ENCODE measurements around the gene VDAC2. TPM values are rescaled to one million over a fixed set of nuclear protein-coding genes. Genes with fewer than 3 reads are reported as not detected.

VDAC2 gene, protein sequence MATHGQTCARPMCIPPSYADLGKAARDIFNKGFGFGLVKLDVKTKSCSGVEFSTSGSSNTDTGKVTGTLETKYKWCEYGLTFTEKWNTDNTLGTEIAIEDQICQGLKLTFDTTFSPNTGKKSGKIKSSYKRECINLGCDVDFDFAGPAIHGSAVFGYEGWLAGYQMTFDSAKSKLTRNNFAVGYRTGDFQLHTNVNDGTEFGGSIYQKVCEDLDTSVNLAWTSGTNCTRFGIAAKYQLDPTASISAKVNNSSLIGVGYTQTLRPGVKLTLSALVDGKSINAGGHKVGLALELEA
- total RNA-seq (127 TPM), polyA plus RNA-seq (209 TPM)

DNA sequence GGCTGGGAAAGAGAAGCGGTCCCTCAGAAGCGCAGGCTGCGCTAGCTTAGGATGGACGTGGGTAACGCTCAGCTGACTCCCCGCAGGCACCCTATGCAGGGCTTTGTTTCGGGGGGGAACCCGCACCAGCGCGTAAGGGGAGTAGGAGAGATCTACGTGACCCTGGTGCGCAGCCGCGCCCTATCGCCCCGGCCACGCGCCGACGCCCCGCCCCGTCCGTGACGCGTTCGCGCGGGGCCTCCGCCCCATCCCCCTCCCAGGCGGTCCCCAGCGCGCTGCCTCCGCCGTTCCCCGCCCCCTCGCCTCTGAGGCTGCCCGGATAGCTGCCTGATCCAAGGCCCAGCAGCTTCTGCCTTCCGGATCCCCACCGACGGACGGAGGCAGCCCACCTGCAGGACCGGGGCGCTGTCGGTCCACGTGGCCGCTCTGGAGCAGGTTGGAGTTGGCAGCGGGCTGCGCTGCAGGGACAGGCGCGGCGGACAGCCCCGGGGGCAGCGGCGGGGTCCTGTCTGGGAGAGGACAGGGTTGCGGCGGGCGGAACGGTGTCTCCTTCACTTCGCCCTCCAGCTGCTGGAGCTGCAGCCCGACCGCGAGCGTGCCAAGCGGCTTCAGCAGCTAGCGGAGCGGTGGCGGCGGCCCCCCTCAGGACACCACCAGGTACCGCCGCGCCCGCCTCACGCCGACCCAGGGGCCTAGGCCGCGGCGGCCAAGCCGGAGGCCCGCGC lies at the start of gene VDAC2:
Gene VDAC2, plus strand, starts transcription at position 515 of the 725 bp plus-strand sequence. CDS start 363 bp downstream, outside the sequence.
- peak within 1 kb of the TSS; percentile 95 for H3K4me3 ChIP-seq (ENCODE audit: low read depth, low read length)
- peak; percentile 73 for DNase-seq (ENCODE audit: extremely low spot score)
- no peaks in the 10 kb centered on the region for H3K4me1 ChIP-seq (ENCODE audit: insufficient read depth)
- peaks cover 7% of the 10 kb centered on the region for H3K36me3 ChIP-seq (ENCODE audit: insufficient read depth)
- peak within 1 kb of the TSS; percentile 99 for H3K27ac ChIP-seq (ENCODE audit: low read depth)
- under 1% methylated on average over 80 of the region's 80 CpGs for WGBS

DNA sequence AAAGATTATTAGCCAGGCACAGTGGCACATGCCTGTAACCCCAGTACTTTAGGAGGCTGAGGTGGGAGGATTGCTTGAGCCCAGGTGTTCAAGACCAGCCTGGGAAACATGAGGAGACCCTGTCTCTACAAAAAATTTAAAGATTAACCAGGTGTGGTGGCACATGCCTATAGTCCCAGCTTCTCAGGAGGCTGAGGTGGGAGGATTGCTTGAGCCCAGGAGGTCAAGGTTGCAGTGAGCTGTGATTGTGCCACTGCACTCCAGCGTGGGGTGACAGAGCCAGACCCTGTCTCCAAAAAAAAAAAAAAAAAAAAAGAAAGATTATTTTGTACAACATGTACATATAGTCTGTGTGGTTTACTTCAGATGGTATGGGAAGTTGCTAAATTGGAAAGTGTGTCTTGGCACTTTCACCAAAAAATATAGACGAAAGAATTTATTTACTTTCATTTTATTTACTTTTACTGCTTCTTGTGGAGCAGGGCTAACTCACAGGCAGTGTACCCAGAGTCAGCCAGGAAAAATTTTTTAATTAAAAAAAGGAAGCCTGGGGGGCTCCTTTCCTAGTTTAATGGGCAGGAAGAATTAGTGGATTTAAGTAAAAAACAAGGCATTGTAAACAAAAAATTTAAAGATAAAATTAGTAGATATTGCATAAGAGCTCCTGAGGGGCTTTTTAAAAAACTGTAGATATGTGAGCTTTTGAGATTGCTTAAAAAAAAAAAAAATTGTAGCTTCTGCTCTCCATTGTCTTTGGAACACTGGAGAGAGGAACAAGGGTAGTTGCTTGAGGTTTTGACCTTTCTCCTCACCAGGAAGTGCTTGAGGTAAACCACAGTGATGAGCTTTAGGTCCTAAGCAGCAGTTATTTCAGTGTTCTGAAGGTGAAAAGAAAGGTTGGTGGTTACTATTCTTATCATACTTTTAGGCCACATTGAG lies 44.6 kb upstream of the VDAC2 start:
- 50% methylated on average over 2 of the region's 2 CpGs for WGBS
- H3K36me3 ChIP-seq (ENCODE audit: insufficient read depth): no peaks in the 10 kb centered on the region

DNA sequence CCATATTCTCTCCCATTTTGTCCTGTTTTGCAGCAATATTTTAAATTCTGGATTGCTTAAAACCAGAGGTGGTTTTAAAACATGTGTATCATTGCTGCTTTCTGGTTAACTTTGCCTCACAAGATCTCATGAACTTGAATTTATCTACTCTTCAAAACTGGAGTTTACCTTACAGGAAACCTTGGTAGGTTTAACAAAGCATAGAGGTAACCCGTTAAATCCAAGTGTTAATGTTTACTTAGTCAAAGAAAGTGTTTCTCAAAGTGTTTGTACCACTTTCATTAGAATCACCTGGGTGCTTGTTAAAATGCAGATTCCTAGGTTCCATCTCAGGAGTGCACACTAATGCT lies 44.0 kb upstream of the VDAC2 start:
- 81% methylated on average over 1 of the region's 1 CpG for WGBS
- Histone ChIP-seq H3K36me3 (ENCODE audit: insufficient read depth) (no peaks in the 10 kb centered on the region), H3K4me1 (ENCODE audit: insufficient read depth) (no peaks in the 10 kb centered on the region), H3K27ac (ENCODE audit: low read depth) (no peak overlapping the region), H3K4me3 (ENCODE audit: low read depth, low read length) (no peak overlapping the region)
- no peak for DNase-seq (ENCODE audit: extremely low spot score)

More for the DNA sequence above, 44.6 kb upstream of the VDAC2 start:
- no peak overlapping the region for H3K27ac ChIP-seq (ENCODE audit: low read depth)
- no peak overlapping the region for H3K4me3 ChIP-seq (ENCODE audit: low read depth, low read length)
- H3K4me1 ChIP-seq (ENCODE audit: insufficient read depth): no peaks in the 10 kb centered on the region
- DNase-seq (ENCODE audit: extremely low spot score): no peak

DNA sequence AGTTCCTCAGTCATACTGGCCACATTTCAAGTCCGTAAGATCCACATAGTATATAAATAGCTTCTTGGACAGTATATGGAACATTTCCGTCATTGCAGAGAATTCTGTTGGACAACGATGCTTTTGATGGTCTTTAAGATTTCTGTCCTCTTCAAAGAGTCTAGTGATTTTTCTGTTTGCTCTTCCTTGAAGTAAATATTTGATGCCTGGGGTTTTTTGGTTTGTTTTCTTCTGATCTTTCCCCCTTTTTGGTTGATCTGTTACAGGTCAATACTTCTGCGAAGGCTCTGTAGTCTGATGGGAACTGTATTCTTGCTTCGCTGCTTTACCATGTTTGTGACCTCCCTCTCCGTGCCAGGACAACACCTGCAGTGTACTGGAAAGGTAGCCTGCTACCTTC lies 42.3 kb upstream of the VDAC2 start:
- no peaks in the 10 kb centered on the region for H3K4me1 ChIP-seq (ENCODE audit: insufficient read depth)
- H3K36me3 ChIP-seq (ENCODE audit: insufficient read depth): no peaks in the 10 kb centered on the region
- no peak overlapping the region for H3K27ac ChIP-seq (ENCODE audit: low read depth)
- no peak overlapping the region for H3K4me3 ChIP-seq (ENCODE audit: low read depth, low read length)
- DNase-seq (ENCODE audit: extremely low spot score): no peak
- 83% methylated on average over 6 of the region's 6 CpGs for WGBS

DNA sequence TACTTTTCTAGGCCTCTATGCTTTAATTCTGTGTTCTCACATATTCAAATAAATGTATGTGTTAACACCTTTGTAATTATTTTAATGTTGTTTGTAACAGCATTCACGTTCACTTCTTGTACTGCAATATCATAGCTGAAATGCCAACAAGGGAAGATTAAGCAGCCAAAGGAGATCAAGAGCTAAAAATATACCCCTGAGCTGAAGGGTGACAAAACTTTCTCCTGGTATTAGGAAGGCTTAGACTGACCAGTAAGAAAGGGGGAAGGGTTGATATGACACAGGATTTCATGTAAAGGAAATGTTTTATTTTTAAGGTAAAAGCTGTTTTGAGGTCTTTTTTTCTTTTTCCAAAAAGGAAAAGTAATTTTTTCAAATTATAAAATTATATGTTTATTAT lies 40.4 kb upstream of the VDAC2 start:
- H3K27ac ChIP-seq (ENCODE audit: low read depth): no peak overlapping the region

DNA sequence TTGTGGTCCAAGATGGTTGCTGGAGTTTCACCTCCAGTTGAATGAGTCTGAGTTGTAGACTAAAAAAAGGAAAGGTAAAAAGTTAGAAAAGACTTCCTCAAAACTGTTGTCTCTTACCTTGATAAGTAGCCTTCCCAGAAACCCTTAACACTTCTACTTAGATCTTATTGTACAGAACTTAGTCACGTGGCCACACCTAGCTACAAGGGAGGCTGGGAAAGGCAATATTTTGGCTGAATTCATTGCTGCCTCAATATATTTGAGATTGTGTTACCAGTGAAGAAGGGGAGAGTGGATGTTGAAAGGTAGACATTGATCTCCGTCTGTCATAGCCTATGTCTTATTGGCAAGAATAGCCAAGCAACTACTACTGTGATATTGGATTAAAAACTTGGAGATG lies 35.5 kb upstream of the VDAC2 start:
- Histone ChIP-seq H3K4me1 (ENCODE audit: insufficient read depth) (no peaks in the 10 kb centered on the region), H3K36me3 (ENCODE audit: insufficient read depth) (peaks cover 2% of the 10 kb centered on the region), H3K27ac (ENCODE audit: low read depth) (no peak overlapping the region), H3K4me3 (ENCODE audit: low read depth, low read length) (no peak overlapping the region)
- WGBS: 98% methylated on average over 2 of the region's 2 CpGs
- no peak for DNase-seq (ENCODE audit: extremely low spot score)

More for the DNA sequence above, 40.4 kb upstream of the VDAC2 start:
- 60% methylated on average over 1 of the region's 1 CpG for whole genome bisulfite sequencing
- Histone ChIP-seq H3K36me3 (ENCODE audit: insufficient read depth) (no peaks in the 10 kb centered on the region), H3K4me1 (ENCODE audit: insufficient read depth) (no peaks in the 10 kb centered on the region), H3K4me3 (ENCODE audit: low read depth, low read length) (no peak overlapping the region)
- DNase-seq (ENCODE audit: extremely low spot score): no peak

DNA sequence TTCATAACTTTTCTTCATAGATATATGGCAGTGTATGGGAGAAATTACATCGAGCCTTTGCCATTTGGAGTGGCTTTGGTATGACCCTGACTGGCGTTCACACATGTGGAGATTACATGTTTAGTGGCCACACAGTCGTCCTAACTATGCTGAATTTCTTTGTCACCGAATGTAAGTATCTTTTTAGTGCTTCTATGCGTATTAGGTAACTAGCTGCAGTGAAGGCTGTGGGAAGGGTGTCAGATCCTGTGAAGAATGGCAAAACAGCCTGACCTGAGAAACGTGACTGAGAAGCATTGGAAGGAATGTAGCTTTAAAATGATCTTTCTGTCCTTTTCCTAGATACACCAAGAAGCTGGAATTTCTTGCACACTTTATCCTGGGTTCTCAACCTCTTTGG lies 34.5 kb upstream of the VDAC2 start:
- DNase-seq (ENCODE audit: extremely low spot score): no peak
- H3K4me3 ChIP-seq (ENCODE audit: low read depth, low read length): no peak overlapping the region
- 90% methylated on average over 6 of the region's 6 CpGs for WGBS
- H3K36me3 ChIP-seq (ENCODE audit: insufficient read depth): peaks cover 2% of the 10 kb centered on the region
- no peak overlapping the region for H3K27ac ChIP-seq (ENCODE audit: low read depth)
- H3K4me1 ChIP-seq (ENCODE audit: insufficient read depth): no peaks in the 10 kb centered on the region

DNA sequence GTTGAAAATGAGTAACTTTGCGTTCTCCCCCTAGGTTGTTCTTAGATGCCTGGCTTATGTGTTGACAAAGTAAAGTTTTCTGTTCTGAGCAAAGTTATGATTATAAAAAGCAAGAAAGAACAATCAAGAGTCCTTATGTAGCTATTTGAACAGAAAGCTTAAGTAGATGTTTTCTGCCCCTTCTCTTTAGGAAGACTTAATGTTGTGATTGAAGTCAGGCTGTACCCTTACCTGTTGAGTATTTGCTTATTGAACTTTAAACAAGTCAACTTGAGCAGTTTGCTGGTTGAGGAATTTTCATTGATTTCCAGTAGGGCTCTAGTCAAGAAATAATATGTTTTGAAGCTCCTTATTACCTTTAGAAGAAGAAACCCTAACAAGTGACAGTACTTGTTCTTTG lies 33.9 kb upstream of the VDAC2 start:
- peaks cover 2% of the 10 kb centered on the region for H3K36me3 ChIP-seq (ENCODE audit: insufficient read depth)
- WGBS: 99% methylated on average over 1 of the region's 1 CpG
- no peak overlapping the region for H3K4me3 ChIP-seq (ENCODE audit: low read depth, low read length)
- H3K4me1 ChIP-seq (ENCODE audit: insufficient read depth): no peaks in the 10 kb centered on the region
- no peak overlapping the region for H3K27ac ChIP-seq (ENCODE audit: low read depth)
- no peak for DNase-seq (ENCODE audit: extremely low spot score)

DNA sequence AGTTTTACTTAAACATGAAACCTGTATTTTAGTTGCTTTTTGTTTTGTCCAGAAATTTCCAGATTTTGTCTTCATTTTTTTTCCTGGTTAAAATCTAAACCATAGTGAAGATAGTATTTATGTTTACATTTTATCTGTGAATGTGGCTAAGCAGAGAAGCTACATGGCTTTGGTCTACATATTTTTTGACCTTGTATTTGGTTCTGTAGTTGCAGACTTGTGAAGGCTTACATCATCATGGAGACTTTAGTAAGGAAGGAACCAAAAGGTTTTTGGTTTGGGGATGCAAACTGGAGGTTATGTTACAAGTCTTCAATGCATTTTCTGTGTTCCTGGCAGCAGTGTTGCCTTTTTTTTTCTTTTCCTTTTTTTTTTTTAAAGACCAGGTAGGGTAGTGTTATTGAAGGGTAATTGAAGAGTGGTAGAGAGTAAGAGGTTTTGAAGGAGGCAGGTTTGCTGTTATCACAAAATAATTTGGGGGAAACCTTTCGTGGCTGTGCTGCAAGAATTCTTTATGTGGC lies 30.9 kb upstream of the VDAC2 start:
- DNase-seq (ENCODE audit: extremely low spot score): no peak
- no peaks in the 10 kb centered on the region for H3K4me1 ChIP-seq (ENCODE audit: insufficient read depth)
- no peak overlapping the region for H3K4me3 ChIP-seq (ENCODE audit: low read depth, low read length)
- H3K36me3 ChIP-seq (ENCODE audit: insufficient read depth): peaks cover 2% of the 10 kb centered on the region
- no peak overlapping the region for H3K27ac ChIP-seq (ENCODE audit: low read depth)
- 74% methylated on average over 1 of the region's 1 CpG for WGBS

DNA sequence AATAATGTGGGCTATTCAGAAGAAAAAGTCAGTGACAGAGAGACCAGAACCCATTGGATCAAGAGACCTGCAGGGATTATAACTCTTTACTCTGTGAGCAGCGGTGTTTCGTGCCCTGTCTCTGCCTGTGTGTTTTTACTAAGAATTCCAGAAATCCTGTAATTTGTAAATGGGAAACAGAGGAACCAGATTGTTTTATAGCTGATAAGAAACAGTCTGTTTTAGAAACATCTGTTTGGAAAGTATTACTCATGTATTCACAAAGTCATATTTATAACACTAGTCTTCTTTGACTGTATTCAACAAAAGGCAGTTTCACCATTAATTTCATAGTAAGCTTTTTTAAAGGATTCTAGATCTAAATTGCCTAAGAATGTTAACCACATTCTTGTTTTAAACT lies 30.0 kb upstream of the VDAC2 start:
- WGBS: 45% methylated on average over 2 of the region's 2 CpGs
- no peaks in the 10 kb centered on the region for H3K4me1 ChIP-seq (ENCODE audit: insufficient read depth)
- peaks cover 2% of the 10 kb centered on the region for H3K36me3 ChIP-seq (ENCODE audit: insufficient read depth)
- no peak overlapping the region for H3K4me3 ChIP-seq (ENCODE audit: low read depth, low read length)
- no peak for DNase-seq (ENCODE audit: extremely low spot score)
- H3K27ac ChIP-seq (ENCODE audit: low read depth): no peak overlapping the region

DNA sequence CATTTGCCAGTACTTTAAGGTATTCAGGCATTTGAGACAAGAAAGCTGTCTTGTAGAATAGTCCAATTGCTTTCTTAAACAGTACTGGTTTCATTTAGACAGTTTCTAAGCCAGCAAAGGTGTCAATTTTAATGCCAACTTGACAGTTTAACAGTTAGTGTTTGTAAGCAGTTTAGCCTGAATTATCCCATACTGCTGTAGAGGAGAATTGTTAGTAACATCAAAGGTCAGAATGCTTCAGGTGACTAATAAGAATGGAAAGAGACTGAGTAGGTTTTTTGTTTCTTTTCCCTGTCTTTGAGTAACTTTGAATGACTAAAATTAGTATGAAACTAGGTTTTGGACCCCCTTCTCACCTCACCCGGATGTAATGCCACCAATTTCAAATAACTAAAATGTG lies 29.5 kb upstream of the VDAC2 start:
- 86% methylated on average over 1 of the region's 1 CpG for WGBS
- Histone ChIP-seq H3K27ac (ENCODE audit: low read depth) (peak overlapping the region; percentile 38), H3K4me3 (ENCODE audit: low read depth, low read length) (no peak overlapping the region), H3K36me3 (ENCODE audit: insufficient read depth) (peaks cover 2% of the 10 kb centered on the region), H3K4me1 (ENCODE audit: insufficient read depth) (no peaks in the 10 kb centered on the region)
- DNase-seq (ENCODE audit: extremely low spot score): no peak

DNA sequence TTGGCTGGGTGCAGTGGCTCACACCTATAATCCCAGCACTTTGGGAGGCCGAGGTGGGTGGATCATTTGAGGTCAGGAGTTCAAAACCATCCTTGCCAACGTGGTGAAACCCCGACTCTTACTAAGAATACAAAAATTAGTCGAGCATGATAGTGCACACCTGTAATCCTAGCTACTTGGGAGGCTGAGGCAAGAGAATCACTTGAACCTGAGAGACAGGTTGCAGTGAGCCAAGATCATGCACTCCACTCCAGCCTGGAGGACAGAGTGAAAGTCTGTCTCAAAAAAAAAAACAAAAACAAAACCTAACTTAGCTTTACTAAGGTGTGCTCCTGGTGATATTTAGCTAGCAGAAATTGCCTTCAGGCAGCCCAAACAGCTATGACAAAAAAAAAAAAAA lies 24.3 kb upstream of the VDAC2 start:
- no peak for DNase-seq (ENCODE audit: extremely low spot score)
- WGBS: 68% methylated on average over 4 of the region's 4 CpGs
- Histone ChIP-seq H3K4me3 (ENCODE audit: low read depth, low read length) (no peak overlapping the region), H3K27ac (ENCODE audit: low read depth) (no peak overlapping the region), H3K36me3 (ENCODE audit: insufficient read depth) (no peaks in the 10 kb centered on the region), H3K4me1 (ENCODE audit: insufficient read depth) (no peaks in the 10 kb centered on the region)

DNA sequence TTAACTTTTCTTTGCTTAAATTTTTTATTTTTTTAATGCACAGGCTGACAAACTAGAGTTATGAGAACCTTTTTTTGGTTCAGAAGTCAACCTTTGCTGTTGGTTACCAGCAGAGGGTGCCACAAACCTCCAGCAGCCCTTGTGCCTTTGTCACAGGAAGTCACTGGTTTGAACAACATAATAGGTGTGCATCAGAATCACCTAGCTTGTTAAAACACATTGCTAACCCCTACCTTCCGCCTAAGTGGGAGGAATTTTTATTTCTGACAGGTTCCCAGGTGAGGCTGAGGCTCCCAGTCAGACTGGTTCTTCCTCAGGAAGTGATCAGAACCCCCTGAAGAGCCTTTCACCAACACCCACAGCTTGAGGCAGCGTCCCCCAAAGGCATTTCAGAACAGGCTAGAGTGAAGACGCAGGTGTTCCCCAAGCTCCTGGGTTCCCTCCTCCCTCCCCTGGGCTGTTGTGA lies 22.6 kb upstream of the VDAC2 start:
- DNase-seq (ENCODE audit: extremely low spot score): no peak

More for the DNA sequence above, 22.6 kb upstream of the VDAC2 start:
- Histone ChIP-seq H3K4me3 (ENCODE audit: low read depth, low read length) (no peak overlapping the region), H3K4me1 (ENCODE audit: insufficient read depth) (no peaks in the 10 kb centered on the region), H3K27ac (ENCODE audit: low read depth) (no peak overlapping the region), H3K36me3 (ENCODE audit: insufficient read depth) (no peaks in the 10 kb centered on the region)
- 79% methylated on average over 3 of the region's 3 CpGs for WGBS

All from urinary bladder (tissue), 4 donors.